ENCODE measurements around the gene ESPN.
A peak's percentile ranks its signal among the peaks of the same experiment; 100 is the strongest.
"Not testable (repeated sequence)": the region's sequence is repeated elsewhere in the genome, so short reads cannot be mapped to it uniquely, and the experiment has no call there.

ESPN gene

GRCh38 chr1:6443339-6444115, 19.0 kb downstream of the ESPN start:
- no peak for DNase-seq
- peaks cover 0 to 74% of the 10 kb centered on the region in 2 donors for H3K27me3 ChIP-seq
- no peaks in the 10 kb centered on the region for H3K9me3 ChIP-seq
- intact Hi-C loops (cut with DNase I; ENCODE audit: low total_unique reads): no loop called here
- no peak overlapping the region for H3K27ac ChIP-seq
- H3K4me3 ChIP-seq: no peak overlapping the region
- no peak for TF ChIP-seq CTCF (IDR thresholded peaks at IDR 0.05)
- H3K36me3 ChIP-seq: no peaks in the 10 kb centered on the region
- H3K4me1 ChIP-seq: peaks cover 0 to 27% (median 22%) of the 10 kb centered on the region in 4 donors

GRCh38 chr1:6444377-6444776, 19.8 kb downstream of the ESPN start:
- no peak overlapping the region for H3K27ac ChIP-seq
- DNase-seq: no peak
- intact Hi-C loops (cut with DNase I; ENCODE audit: low total_unique reads): no loop called here
- no peak overlapping the region for H3K4me3 ChIP-seq
- H3K27me3 ChIP-seq: peaks cover 0 to 75% of the 10 kb centered on the region in 2 donors
- no peaks in the 10 kb centered on the region for H3K9me3 ChIP-seq
- no peak for TF ChIP-seq CTCF (IDR thresholded peaks at IDR 0.05)
- H3K4me1 ChIP-seq: peaks cover 0 to 35% (median 29%) of the 10 kb centered on the region in 4 donors
- H3K36me3 ChIP-seq: no peaks in the 10 kb centered on the region

- Histone ChIP-seq H3K36me3 (no peaks in the 10 kb centered on the region), H3K27ac (no peak overlapping the region), H3K27me3 (peaks cover 0 to 75% of the 10 kb centered on the region in 2 donors), H3K9me3 (no peaks in the 10 kb centered on the region), H3K4me3 (no peak overlapping the region), H3K4me1 (peaks cover 0 to 31% (median 26%) of the 10 kb centered on the region in 4 donors)
- peak; percentile 14 for TF ChIP-seq CTCF (IDR thresholded peaks at IDR 0.05)
- DNase-seq: no peak
- intact Hi-C loops (cut with DNase I; ENCODE audit: low total_unique reads): no loop called here
These were observed 20.6 kb downstream of the ESPN start for GRCh38 chr1:6445062-6445763.

- H3K9me3 ChIP-seq; DNase-seq; intact Hi-C loops (cut with DNase I; ENCODE audit: low total_unique reads); H3K4me3 ChIP-seq; H3K27ac ChIP-seq; H3K36me3 ChIP-seq: not testable (repeated sequence)
- peaks cover 0 to 75% of the 10 kb centered on the region in 2 donors for H3K27me3 ChIP-seq
- H3K4me1 ChIP-seq: peaks cover 0 to 25% (median 20%) of the 10 kb centered on the region in 4 donors
These were observed 21.4 kb downstream of the ESPN start for GRCh38 chr1:6445929-6446328.

- intact Hi-C loops (cut with DNase I; ENCODE audit: low total_unique reads): no loop called here
- Histone ChIP-seq H3K9me3 (no peaks in the 10 kb centered on the region), H3K4me1 (peaks cover 0 to 25% (median 20%) of the 10 kb centered on the region in 4 donors), H3K27me3 (peaks cover 0 to 75% of the 10 kb centered on the region in 2 donors), H3K4me3 (no peak overlapping the region), H3K27ac (no peak overlapping the region), H3K36me3 (no peaks in the 10 kb centered on the region)
- TF ChIP-seq CTCF (IDR thresholded peaks at IDR 0.05): no peak
- no peak for DNase-seq
These were observed 22.1 kb downstream of the ESPN start for GRCh38 chr1:6446665-6447015.
